DOHH2 (cell line): ENCODE data around the gene BET1.

Experiments
- EZH2phosphoT487 ChIP-seq: fragments of 200-600 bp; sonication (generic); IDR thresholded peaks from 2 replicates; pipeline ENCODE4 v1.6.1; 2017; ENCODE audit warnings: borderline replicate concordance, mild to moderate bottlenecking, antibody characterized with exemption, low read length, moderate library complexity, mixed read lengths
- TF ChIP-seq, protein P1 (sequence below): fragments of 200-600 bp; sonication (generic); IDR thresholded peaks from one replicate; pipeline ENCODE4 v1.5.1; 2014; ENCODE audit warnings: antibody characterized with exemption, mild to moderate bottlenecking, low read depth, low read length; ENCODE audit not compliant: poor library complexity, severe bottlenecking

DNA sequence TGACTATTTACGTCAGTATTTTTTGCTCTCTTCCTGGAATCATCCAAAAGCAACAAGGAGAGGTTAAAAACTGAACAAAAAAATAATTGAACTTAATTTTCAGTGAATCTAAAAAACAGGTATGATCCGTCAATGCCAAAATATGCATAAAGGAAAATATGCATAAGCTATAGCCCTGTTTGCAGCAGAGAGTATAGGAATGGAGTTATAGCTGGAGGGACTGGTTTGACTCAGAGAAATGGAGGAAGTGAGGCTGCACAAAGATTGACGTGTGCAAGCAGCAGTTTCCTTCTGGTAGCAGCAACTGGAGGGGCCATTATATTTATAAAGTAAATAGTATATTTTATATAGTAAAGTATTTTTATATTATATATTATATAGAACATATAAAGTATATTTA is 45.5 kb downstream of the BET1 start:
- TF ChIP-seq, protein P1, sequence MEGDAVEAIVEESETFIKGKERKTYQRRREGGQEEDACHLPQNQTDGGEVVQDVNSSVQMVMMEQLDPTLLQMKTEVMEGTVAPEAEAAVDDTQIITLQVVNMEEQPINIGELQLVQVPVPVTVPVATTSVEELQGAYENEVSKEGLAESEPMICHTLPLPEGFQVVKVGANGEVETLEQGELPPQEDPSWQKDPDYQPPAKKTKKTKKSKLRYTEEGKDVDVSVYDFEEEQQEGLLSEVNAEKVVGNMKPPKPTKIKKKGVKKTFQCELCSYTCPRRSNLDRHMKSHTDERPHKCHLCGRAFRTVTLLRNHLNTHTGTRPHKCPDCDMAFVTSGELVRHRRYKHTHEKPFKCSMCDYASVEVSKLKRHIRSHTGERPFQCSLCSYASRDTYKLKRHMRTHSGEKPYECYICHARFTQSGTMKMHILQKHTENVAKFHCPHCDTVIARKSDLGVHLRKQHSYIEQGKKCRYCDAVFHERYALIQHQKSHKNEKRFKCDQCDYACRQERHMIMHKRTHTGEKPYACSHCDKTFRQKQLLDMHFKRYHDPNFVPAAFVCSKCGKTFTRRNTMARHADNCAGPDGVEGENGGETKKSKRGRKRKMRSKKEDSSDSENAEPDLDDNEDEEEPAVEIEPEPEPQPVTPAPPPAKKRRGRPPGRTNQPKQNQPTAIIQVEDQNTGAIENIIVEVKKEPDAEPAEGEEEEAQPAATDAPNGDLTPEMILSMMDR = no peak
- TF ChIP-seq EZH2phosphoT487 = no peak
